B cell (primary cell): ENCODE measurements around the gene ZP2. TPM values are rescaled to one million over a fixed set of nuclear protein-coding genes. Genes with fewer than 3 reads are reported as not detected.

Experiments used
- ATAC-seq: fragments of 200-7000 bp; cut with Tn5 transposase; one replicate; pipeline ENCODE4 v1.10.0; 2021; ENCODE audit warnings: low read depth, mild to moderate bottlenecking, moderate number of reproducible peaks, moderate library complexity
- CTCF ChIA-PET: fragments of 350-600 bp; sonication (Branson Sonifier 250); formaldehyde crosslinking; loops from one replicate; lab custom pipeline; 2021; ENCODE audit warnings: antibody characterized with exemption, inconsistent platforms; lab: Charles Lee
- POLR2A ChIA-PET: fragments of 350-600 bp; sonication (Branson Sonifier 250); formaldehyde crosslinking; loops from one replicate; lab custom pipeline; 2021; ENCODE audit warnings: antibody characterized with exemption; lab: Charles Lee
- DNase-seq: peaks from one replicate; pipeline ENCODE4 v3.0.0; 2013
- H2AFZ ChIP-seq: 2 replicates; pipeline ENCODE4 v1.6.1; 2012; ENCODE audit warnings: mild to moderate bottlenecking, low read depth, low read length; ENCODE audit not compliant: insufficient read depth, poor library complexity, severe bottlenecking
- H3K27ac ChIP-seq, 2 donors: 1 replicate in 1 of 2; 2 replicates in 1 of 2; pipeline ENCODE4 v1.5.1; 2012 to 2013; ENCODE audit warnings: low read length in 2 of 2, mild to moderate bottlenecking in 2 of 2, moderate library complexity in 1 of 2
- H3K27me3 ChIP-seq, 4 experiments: fragments of 200-600 bp in 1 of 4; sonication (generic) in 1 of 4; replicated peaks in 1 of 4; 1 replicate in 2 of 4; 2 replicates in 2 of 4; pipeline versions ENCODE4 v1.6.1 to v1.7.0; 2013 to 2016; ENCODE audit warnings: low read length in 3 of 4, mild to moderate bottlenecking in 2 of 4, mixed read lengths in 1 of 4, moderate library complexity in 1 of 4; ENCODE audit not compliant: insufficient read depth in 4 of 4, control insufficient read depth in 3 of 4; ENCODE audit errors: control extremely low read depth in 1 of 4
- H3K36me3 ChIP-seq, 2 experiments: replicated peaks in 1 of 2; 1 replicate in 1 of 2; 2 replicates in 1 of 2; pipeline versions ENCODE4 v1.6.1 to v1.7.1; 2013; ENCODE audit warnings: low read length in 1 of 2; ENCODE audit not compliant: insufficient read depth in 2 of 2, control insufficient read depth in 1 of 2; ENCODE audit errors: control extremely low read depth in 1 of 2, extremely low read depth in 1 of 2
- H3K4me1 ChIP-seq, 2 donors: fragments of 200-600 bp in 1 of 2; sonication (generic) in 1 of 2; 1 replicate in 1 of 2; 2 replicates in 1 of 2; pipeline versions ENCODE4 v1.5.1 to v1.6.1; 2013 to 2017; ENCODE audit warnings: low read length in 2 of 2; ENCODE audit not compliant: control insufficient read depth in 2 of 2, insufficient read depth in 2 of 2
- H3K4me2 ChIP-seq: replicated peaks from 2 replicates; pipeline ENCODE3; 2012; ENCODE audit warnings: mild to moderate bottlenecking, low read depth, low read length; ENCODE audit not compliant: poor library complexity, severe bottlenecking
- H3K4me3 ChIP-seq, 5 experiments: fragments of 200-600 bp in 1 of 5; sonication (generic) in 1 of 5; 1 replicate in 3 of 5; 2 replicates in 2 of 5; pipeline versions ENCODE4 v1.5.1 to v1.7.0; 2011 to 2016; ENCODE audit warnings: low read length in 4 of 5, mild to moderate bottlenecking in 4 of 5, low read depth in 2 of 5, control low read depth in 1 of 5, moderate library complexity in 1 of 5; ENCODE audit not compliant: insufficient read depth in 1 of 5; ENCODE audit errors: control extremely low read depth in 1 of 5, extremely low read depth in 1 of 5
- H3K79me2 ChIP-seq: fragments of 200-600 bp; sonication (generic); one replicate; pipeline ENCODE4 v1.6.0; 2016; ENCODE audit warnings: low read length; ENCODE audit not compliant: control insufficient read depth, insufficient read depth
- H3K9ac ChIP-seq: fragments of 200-600 bp; sonication (generic); 2 replicates; pipeline ENCODE4 v1.6.1; 2017; ENCODE audit warnings: mild to moderate bottlenecking, low read length, moderate library complexity
- H3K9me3 ChIP-seq, 3 donors: one replicate each; pipeline versions ENCODE4 v1.6.1 to v1.7.1; 2013; ENCODE audit warnings: low read length in 2 of 3; ENCODE audit not compliant: control insufficient read depth in 2 of 3, insufficient read depth in 1 of 3; ENCODE audit errors: control extremely low read depth in 1 of 3
- H4K20me1 ChIP-seq: 2 replicates; pipeline ENCODE4 v1.6.0; 2012; ENCODE audit warnings: mild to moderate bottlenecking, low read length; ENCODE audit not compliant: insufficient read depth, control insufficient read depth, poor library complexity, severe bottlenecking
- H3K27ac Mint-ChIP-seq: one replicate; pipeline ENCODE4 v1.8.0; 2021; ENCODE audit warnings: mixed read lengths
- H3K27me3 Mint-ChIP-seq: one replicate; pipeline ENCODE4 v1.8.0; 2021; ENCODE audit warnings: mixed read lengths
- H3K4me1 Mint-ChIP-seq: one replicate; pipeline ENCODE4 v1.8.0; 2021; ENCODE audit warnings: mixed read lengths
- H3K4me3 Mint-ChIP-seq: one replicate; pipeline ENCODE4 v1.8.0; 2021; ENCODE audit warnings: mixed read lengths
- H3K9me3 Mint-ChIP-seq: one replicate; pipeline ENCODE4 v1.8.0; 2022; ENCODE audit warnings: mixed read lengths; ENCODE audit not compliant: insufficient read depth
- CTCF ChIP-seq: fragments of 200-600 bp; IDR thresholded peaks from one replicate; pipeline ENCODE4 v1.8.0; 2022; ENCODE audit warnings: antibody characterized with exemption, mild to moderate bottlenecking
- EZH2 ChIP-seq: IDR thresholded peaks from 2 replicates; pipeline ENCODE4 v1.6.1; 2012; ENCODE audit warnings: borderline replicate concordance, low read depth, mild to moderate bottlenecking, moderate library complexity, low read length; ENCODE audit not compliant: insufficient read depth, poor library complexity, severe bottlenecking
- WGBS: methylation state at CpG from one replicate; pipeline ENCODE4 v1.1.5; 2013; ENCODE audit warnings: missing lambda C conversion rate; ENCODE audit not compliant: insufficient coverage; 5-methylcytosine and 5-hydroxymethylcytosine counted together
- intact Hi-C: fragments of 100-400 bp; cut with micrococcal nuclease; formaldehyde crosslinking; loops from one replicate; pipeline ENCODE4 v1.10.0; 2022
- polyA plus RNA-seq: library from polyadenylated mRNA; depleted of rRNA; stranded (reverse); fragments of >200 nt; gene quantifications from 2 replicates; pipeline ENCODE4 v1.2.3, GENCODE V29; 2012
- total RNA-seq, 2 donors: library from RNA; stranded (reverse); fragments of 120-200 nt in 1 of 2; gene quantifications; 1 replicate in 1 of 2; 2 replicates in 1 of 2; pipeline versions ENCODE4 v1.2.3 to v1.2.4, GENCODE V29; 2013 to 2022

ZP2 gene
- total and polyA plus RNA-seq, 2 donors (not counting 1 experiment from before 2014, with no cell fraction given): not detected

- H3K4me1 Mint-ChIP-seq: peaks cover 22% of the 10 kb centered on the region
- H3K9me3 ChIP-seq: no peaks in the 10 kb centered on the region
- no peaks in the 10 kb centered on the region for H3K27me3 Mint-ChIP-seq
- H3K4me2 ChIP-seq: peak within 1 kb of the TSS; percentile 96
- H3K79me2 ChIP-seq: peaks cover 23% of the 10 kb centered on the region
- H3K27me3 ChIP-seq: no peaks in the 10 kb centered on the region
- H3K4me1 ChIP-seq: peaks cover 13 to 18% of the 10 kb centered on the region in 2 donors
- POLR2A ChIA-PET: interaction anchor here (0.9 to 1.4 kb wide), 2 partner anchors 142 to 204 kb away, joined by 3 to 4 read pairs; no protein-coding TSS in a partner anchor
- H3K27ac ChIP-seq: peak within 1 kb of the TSS; percentile 14 to 46
- CTCF ChIA-PET: interaction anchor here (1.0 to 4.1 kb wide), 7 partner anchors 9 to 308 kb away, joined by 3 to 18 read pairs (median 3); no protein-coding TSS in a partner anchor
- peak within 1 kb of the TSS; percentile 71 to 93 (median 85) for H3K4me3 ChIP-seq
- ATAC-seq (peak; percentile 90), DNase-seq (peak; percentile 82)
- intact Hi-C loops: loop anchor here (1.0 to 10.0 kb wide), 7 partner anchors 30 to 1214 kb away; partner anchors contain the start of genes CDR2, POLR3E, THUMPD1 and UQCRC2
- H3K27ac Mint-ChIP-seq: peak within 1 kb of the TSS; percentile 88
- H4K20me1 ChIP-seq: no peaks in the 10 kb centered on the region
- H3K4me3 Mint-ChIP-seq: peak within 1 kb of the TSS; percentile 96
- peak within 1 kb of the TSS; percentile 96 for H2AFZ ChIP-seq
- under 1% methylated on average over 47 of the region's 59 CpGs for WGBS
- no peaks in the 10 kb centered on the region for H3K9me3 Mint-ChIP-seq
- H3K9ac ChIP-seq: peak within 1 kb of the TSS; percentile 91
- peaks cover 0 to 18% of the 10 kb centered on the region in 2 experiments for H3K36me3 ChIP-seq
- TF ChIP-seq EZH2: no peak
- no peak for TF ChIP-seq CTCF
Observed at GRCh38 chr16:21158208-21159110, 52.9 kb downstream of the ZP2 start, which contains the start of gene LDAF1. TSS of gene LDAF1 (plus strand) at chr16:21158674. CDS start at chr16:21161183, 2,509 bp downstream.
